Psoas muscle (tissue), 8 donors: ENCODE measurements around the gene FERMT3. TPM values are rescaled to one million over a fixed set of nuclear protein-coding genes. Genes with fewer than 3 reads are reported as not detected.

Source experiments
- ATAC-seq, 4 donors: fragments of 200-7000 bp; cut with Tn5 transposase; one replicate each; pipeline ENCODE4 v1.9.1; 2020; ENCODE audit warnings: moderate library complexity in 3 of 4, mild to moderate bottlenecking in 2 of 4
- DNase-seq, 2 donors: peaks; one replicate each; pipeline ENCODE4 v3.0.0-alpha.2; 2020
- H3K27ac ChIP-seq: fragments of 200-600 bp; one replicate; pipeline ENCODE4 v1.8.0; 2022
- H3K27me3 ChIP-seq, 3 donors: fragments of 200-600 bp in 1 of 3; one replicate each; pipeline versions ENCODE4 v1.6.1 to v1.8.0; 2013 to 2022; ENCODE audit warnings: low read length in 2 of 3, mild to moderate bottlenecking in 2 of 3, moderate library complexity in 1 of 3; ENCODE audit not compliant: insufficient read depth in 3 of 3
- H3K36me3 ChIP-seq, 2 donors: fragments of 200-600 bp in 1 of 2; one replicate each; pipeline versions ENCODE4 v1.6.1 to v1.8.0; 2013 to 2022; ENCODE audit warnings: low read depth in 1 of 2, mild to moderate bottlenecking in 1 of 2, moderate library complexity in 1 of 2; ENCODE audit not compliant: insufficient read depth in 1 of 2
- H3K4me1 ChIP-seq: fragments of 200-600 bp; one replicate; pipeline ENCODE4 v1.8.0; 2022
- H3K4me3 ChIP-seq: fragments of 200-600 bp; one replicate; pipeline ENCODE4 v1.8.0; 2022; ENCODE audit warnings: mild to moderate bottlenecking
- H3K9me3 ChIP-seq: fragments of 200-600 bp; one replicate; pipeline ENCODE4 v1.8.0; 2022
- WGBS, 3 donors: extraction: QIAGEN DNeasy Blood & Tissue Kit; methylation state at CpG; one replicate each; pipeline versions ENCODE4 v1.1.6 to v1.1.7; 2013; 5-methylcytosine and 5-hydroxymethylcytosine counted together
- intact Hi-C, 2 donors: fragments of 100-400 bp; cut with DNase I; formaldehyde crosslinking; loops; one replicate each; pipeline versions ENCODE4 v1.11.0 to v1.14.2; 2022
- polyA plus RNA-seq, 3 donors: library from polyadenylated mRNA; stranded (reverse); fragments of 200-250 nt; gene quantifications; one replicate each; pipeline ENCODE4 v1.2.3, GENCODE V29; 2013
- total RNA-seq, 4 donors: library from RNA; stranded (reverse); fragmentation: NEBNext Ultra II Directional in 2 of 4; extraction: Animal tissue kit (Norgen Biotek cat#: 25700) in 2 of 4; gene quantifications; one replicate each; pipeline versions ENCODE4 v1.2.1 to v1.2.4, GENCODE V29; 2021 to 2023
- TF ChIP-seq, protein P1 (sequence below): fragments of 200-600 bp; IDR thresholded peaks from one replicate; pipeline ENCODE4 v1.8.0; 2022; ENCODE audit warnings: antibody characterized with exemption
- donor health status: healthy with polysubstance abuse.
- donor health status: DM: no; HTN: no; CAD: no; lungs with moderate emphysema.
- donor health status: Bipolar disorder and iron deficiency.
- donor health status: healthy.
- donor health status: DM: yes; HTN: yes; CAD: no.
- donor health status: DM: no; HTN: no; CAD: no.
- donor health status: DM: no; HTN: no; CAD: no.
- donor health status: DM: yes; HTN: yes; CAD: no.

Gene FERMT3
- total and polyA plus RNA-seq, 7 donors = 2.5 to 11.7 (median 6.7) TPM

DNA sequence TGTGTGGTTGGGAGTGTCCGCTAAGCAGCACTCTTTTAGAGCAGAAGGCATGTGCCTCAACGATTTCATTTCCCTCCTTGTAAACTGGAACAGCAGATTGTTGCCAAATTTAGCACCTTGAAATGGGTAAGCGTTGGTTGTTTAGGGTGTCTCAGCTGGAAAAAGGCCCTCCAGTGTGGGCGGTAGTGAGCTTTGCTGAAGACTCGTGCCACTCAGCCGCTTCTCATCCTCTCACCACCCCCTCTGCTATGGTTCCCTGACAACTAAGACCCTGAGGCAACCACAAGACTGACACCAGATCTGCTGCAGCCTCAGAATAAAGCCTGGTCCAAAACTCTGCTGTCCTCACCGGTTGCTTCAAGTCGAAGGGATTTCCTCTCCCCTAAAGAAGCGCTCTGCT, 9.9 kb upstream of the FERMT3 start:
- H3K36me3 ChIP-seq = peaks cover 29 to 93% of the 10 kb centered on the region in 2 donors

DNA sequence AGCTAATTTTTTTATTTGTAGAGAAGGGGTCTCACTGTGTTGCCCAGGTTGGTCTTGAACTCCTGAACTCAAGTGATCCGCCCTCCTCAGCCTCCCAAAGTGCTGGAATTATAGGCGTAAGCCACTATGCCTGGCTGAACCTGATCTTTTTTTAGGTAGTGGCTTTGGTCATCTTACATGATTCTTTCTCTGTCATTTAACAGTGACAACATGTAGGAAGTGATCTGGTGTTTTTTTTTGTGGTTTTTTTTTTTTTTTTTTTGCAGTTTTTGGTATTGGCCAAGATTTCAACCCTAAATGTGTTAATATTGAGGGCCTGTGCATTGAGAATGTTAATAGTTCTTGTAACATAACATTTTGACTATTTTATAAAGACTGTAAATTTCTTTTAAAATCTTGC, 8.0 kb upstream of the FERMT3 start:
- H3K4me1 ChIP-seq = no peaks in the 10 kb centered on the region
- DNase-seq = no peak
- ATAC-seq = no peak
- H3K9me3 ChIP-seq = no peaks in the 10 kb centered on the region
- WGBS, 3 donors = 96 to 98% (median 97%) methylated on average over 2 of the region's 2 CpGs
- H3K4me3 ChIP-seq = no peak overlapping the region
- intact Hi-C loops = no loop called here
- no peak overlapping the region for H3K27ac ChIP-seq
- TF ChIP-seq, protein P1, sequence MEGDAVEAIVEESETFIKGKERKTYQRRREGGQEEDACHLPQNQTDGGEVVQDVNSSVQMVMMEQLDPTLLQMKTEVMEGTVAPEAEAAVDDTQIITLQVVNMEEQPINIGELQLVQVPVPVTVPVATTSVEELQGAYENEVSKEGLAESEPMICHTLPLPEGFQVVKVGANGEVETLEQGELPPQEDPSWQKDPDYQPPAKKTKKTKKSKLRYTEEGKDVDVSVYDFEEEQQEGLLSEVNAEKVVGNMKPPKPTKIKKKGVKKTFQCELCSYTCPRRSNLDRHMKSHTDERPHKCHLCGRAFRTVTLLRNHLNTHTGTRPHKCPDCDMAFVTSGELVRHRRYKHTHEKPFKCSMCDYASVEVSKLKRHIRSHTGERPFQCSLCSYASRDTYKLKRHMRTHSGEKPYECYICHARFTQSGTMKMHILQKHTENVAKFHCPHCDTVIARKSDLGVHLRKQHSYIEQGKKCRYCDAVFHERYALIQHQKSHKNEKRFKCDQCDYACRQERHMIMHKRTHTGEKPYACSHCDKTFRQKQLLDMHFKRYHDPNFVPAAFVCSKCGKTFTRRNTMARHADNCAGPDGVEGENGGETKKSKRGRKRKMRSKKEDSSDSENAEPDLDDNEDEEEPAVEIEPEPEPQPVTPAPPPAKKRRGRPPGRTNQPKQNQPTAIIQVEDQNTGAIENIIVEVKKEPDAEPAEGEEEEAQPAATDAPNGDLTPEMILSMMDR = no peak
- no peaks in the 10 kb centered on the region for H3K27me3 ChIP-seq
- H3K36me3 ChIP-seq = peaks cover 29 to 100% of the 10 kb centered on the region in 2 donors

More for the DNA sequence above, 9.9 kb upstream of the FERMT3 start:
- Histone ChIP-seq H3K4me3 (no peak overlapping the region), H3K27ac (no peak overlapping the region), H3K4me1 (no peaks in the 10 kb centered on the region), H3K9me3 (no peaks in the 10 kb centered on the region), H3K27me3 (no peaks in the 10 kb centered on the region)
- DNase-seq = no peak
- intact Hi-C loops = no loop called here
- no peak for ATAC-seq
- 72 to 78% (median 75%) methylated on average over 9 of the region's 9 CpGs for WGBS, 3 donors
- TF ChIP-seq, protein P1 = no peak

DNA sequence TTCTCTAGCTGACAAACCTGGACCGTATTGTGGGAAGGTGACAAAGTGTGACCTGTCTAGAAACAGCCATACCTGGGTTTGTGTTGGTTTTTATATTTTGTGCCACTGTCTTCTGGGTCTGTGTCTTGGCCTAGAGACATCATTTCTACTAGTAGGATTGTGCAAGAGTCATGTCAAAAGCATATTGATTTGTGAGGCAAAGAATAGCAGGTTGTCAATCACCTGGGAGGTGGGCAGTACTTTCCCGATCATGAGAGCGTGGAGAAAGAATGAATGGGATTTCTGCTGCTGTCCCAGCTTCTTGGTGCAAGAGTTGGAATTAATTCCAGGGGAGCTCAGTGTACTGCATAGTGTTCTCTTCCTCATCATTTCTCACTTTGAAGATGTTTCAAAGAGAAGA, 5.0 kb upstream of the FERMT3 start:
- Histone ChIP-seq H3K4me1 (peaks cover 11% of the 10 kb centered on the region), H3K4me3 (no peak overlapping the region), H3K27me3 (no peaks in the 10 kb centered on the region), H3K27ac (no peak overlapping the region), H3K9me3 (no peaks in the 10 kb centered on the region), H3K36me3 (peaks cover 17 to 92% of the 10 kb centered on the region in 2 donors)
- no peak for ATAC-seq
- TF ChIP-seq, protein P1 = no peak
- intact Hi-C loops = loop anchor here in 1 of 2 donors (5.0 kb wide), 1 partner anchor 66 kb away; no protein-coding TSS in a partner anchor
- DNase-seq = no peak
- 70 to 72% (median 70%) methylated on average over 3 of the region's 3 CpGs for WGBS, 3 donors

DNA sequence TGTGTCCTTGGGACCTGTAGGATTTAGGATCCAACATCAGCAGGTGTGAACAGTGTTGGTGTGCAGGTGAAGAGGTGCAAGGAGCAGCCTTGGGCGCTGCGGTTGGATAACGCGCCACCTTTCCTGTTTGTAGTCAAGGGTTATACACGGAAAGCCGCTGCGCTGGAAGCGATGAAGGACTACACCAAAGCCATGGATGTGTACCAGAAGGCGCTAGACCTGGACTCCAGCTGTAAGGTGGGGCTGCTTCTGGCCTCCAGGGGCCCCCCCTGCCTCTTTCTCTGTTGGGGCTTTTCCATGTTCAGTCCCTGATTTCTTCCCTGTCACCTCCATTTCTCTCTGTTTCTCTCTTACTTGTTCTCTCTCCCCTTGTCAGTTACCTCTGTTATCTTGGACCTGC, 3.5 kb upstream of the FERMT3 start:
- H3K4me3 ChIP-seq = no peak overlapping the region
- no peaks in the 10 kb centered on the region for H3K27me3 ChIP-seq
- ATAC-seq (no peak), DNase-seq (no peak)
- H3K4me1 ChIP-seq = peaks cover 11% of the 10 kb centered on the region
- no peaks in the 10 kb centered on the region for H3K9me3 ChIP-seq
- intact Hi-C loops = loop anchor here in 1 of 2 donors (5.0 kb wide), 1 partner anchor 64 kb away; no protein-coding TSS in a partner anchor
- TF ChIP-seq, protein P1 = no peak
- 92 to 97% (median 95%) methylated on average over 9 of the region's 9 CpGs for WGBS, 3 donors
- no peak overlapping the region for H3K27ac ChIP-seq
- H3K36me3 ChIP-seq = peaks cover 7 to 77% of the 10 kb centered on the region in 2 donors
